ENCODE measurements around the gene SOAT2.
"Not testable (repeated sequence)": the region's sequence is repeated elsewhere in the genome, so short reads cannot be mapped to it uniquely, and the experiment has no call there.

SOAT2 gene

GRCh38 chr12:53086361-53086760 lies 16.9 kb upstream of the SOAT2 start:
- no peak for DNase-seq

GRCh38 chr12:53090105-53090504 lies 13.2 kb upstream of the SOAT2 start:
- no peak for DNase-seq

GRCh38 chr12:53090554-53090953 lies 12.7 kb upstream of the SOAT2 start:
- DNase-seq, result no peak

- DNase-seq, result no peak
Measured at GRCh38 chr12:53091756-53092155, 11.5 kb upstream of the SOAT2 start.

GRCh38 chr12:53093777-53094393 lies 9.4 kb upstream of the SOAT2 start:
- DNase-seq, result no peak

- no peak for DNase-seq
Measured at GRCh38 chr12:53094394-53094787, 8.9 kb upstream of the SOAT2 start.

GRCh38 chr12:53094796-53095595 lies 8.3 kb upstream of the SOAT2 start:
- not testable (repeated sequence) for DNase-seq

- DNase-seq, result not testable (repeated sequence)
Measured at GRCh38 chr12:53095596-53095895, 7.7 kb upstream of the SOAT2 start.

GRCh38 chr12:53096089-53096741 lies 7.1 kb upstream of the SOAT2 start:
- DNase-seq, result no peak

- DNase-seq, result no peak
Measured at GRCh38 chr12:53096759-53097158, 6.5 kb upstream of the SOAT2 start.

- no peak for DNase-seq
Measured at GRCh38 chr12:53097207-53097563, 6.1 kb upstream of the SOAT2 start.

- DNase-seq, result peak; percentile 23
Measured at GRCh38 chr12:53097564-53098353, 5.5 kb upstream of the SOAT2 start, which contains the start of gene IGFBP6. Gene IGFBP6, plus strand, starts transcription at chr12:53097667. Its CDS starts 51 bp downstream, at chr12:53097718.

- DNase-seq, result no peak
Measured at GRCh38 chr12:53098354-53098981, 4.8 kb upstream of the SOAT2 start.

- DNase-seq, result peak; percentile 31
Measured at GRCh38 chr12:53099071-53099882, 4.0 kb upstream of the SOAT2 start.

- DNase-seq, result no peak
Measured at GRCh38 chr12:53100466-53101151, 2.7 kb upstream of the SOAT2 start.

- DNase-seq, result no peak
Measured at GRCh38 chr12:53101266-53101665, 2.0 kb upstream of the SOAT2 start.

- DNase-seq, result no peak
Measured at GRCh38 chr12:53101931-53102781, 1.1 kb upstream of the SOAT2 start.

GRCh38 chr12:53103860-53104305 lies 597 bp downstream of the SOAT2 start:
- DNase-seq, result no peak

GRCh38 chr12:53105256-53105655 lies 2.0 kb downstream of the SOAT2 start:
- no peak for DNase-seq

- no peak for DNase-seq
Measured at GRCh38 chr12:53105712-53106439, 2.6 kb downstream of the SOAT2 start.

Measured in DMS79 treated with DMSO at 0.1 percent for 48 hours (cell line).